ENCODE measurements around the gene IFNAR1. TPM values are rescaled to one million over a fixed set of nuclear protein-coding genes. Genes with fewer than 3 reads are reported as not detected.

The IFNAR1 gene
- total RNA-seq, 1 experiment from 2014 or later = 20.4 TPM

- no peaks in the 10 kb centered on the region for H3K27me3 Mint-ChIP-seq (ENCODE audit: insufficient read depth, unreplicated experiment)
- BruUV-seq (replicated peaks) = no TSS peak
Measured at GRCh38 chr21:33391656-33392055, 66.9 kb downstream of the IFNAR1 start.

GRCh38 chr21:33392284-33392985 is 67.7 kb downstream of the IFNAR1 start:
- H3K9me3 Mint-ChIP-seq (ENCODE audit: unreplicated experiment) = no peaks in the 10 kb centered on the region

More at GRCh38 chr21:33391656-33392055, 66.9 kb downstream of the IFNAR1 start:
- CTCF ChIA-PET = no interaction called here
- H3K27me3 ChIP-seq (replicated peaks; ENCODE audit: control insufficient read depth, insufficient read depth, low read length) = no peaks in the 10 kb centered on the region
- no peak for DNase-seq
- H3K36me3 ChIP-seq (ENCODE audit: control insufficient read depth, insufficient read depth, low read length) = no peaks in the 10 kb centered on the region
- Mint-ChIP-seq H3K4me1 (ENCODE audit: low read depth, unreplicated experiment) (no peaks in the 10 kb centered on the region), H3K9me3 (ENCODE audit: unreplicated experiment) (no peaks in the 10 kb centered on the region), H3K36me3 (ENCODE audit: insufficient read depth, unreplicated experiment) (no peaks in the 10 kb centered on the region), H3K27ac (ENCODE audit: unreplicated experiment) (no peak overlapping the region), H3K4me3 (ENCODE audit: unreplicated experiment) (no peak overlapping the region)
- TF ChIP-seq CTCF (IDR thresholded peaks at IDR 0.05; ENCODE audit: insufficient read depth in 1 of 2, low read depth in 1 of 2, low read length in 1 of 2, severe bottlenecking in 1 of 2, unreplicated experiment in 1 of 2) = no peak
- H3K4me3 ChIP-seq (ENCODE audit: low read depth, low read length) = no peak overlapping the region
- intact Hi-C loops (cut with micrococcal nuclease; ENCODE audit: unreplicated experiment) = no loop called here
- H3K4me1 ChIP-seq = no peaks in the 10 kb centered on the region
- POLR2A ChIA-PET = no interaction called here
- no peaks in the 10 kb centered on the region for H3K9me3 ChIP-seq

GRCh38 chr21:33393348-33393747 is 68.6 kb downstream of the IFNAR1 start:
- DNase-seq = no peak
- ChIA-PET CTCF (no interaction called here), POLR2A (no interaction called here)
- H3K27me3 ChIP-seq (replicated peaks; ENCODE audit: control insufficient read depth, insufficient read depth, low read length) = no peaks in the 10 kb centered on the region
- H3K36me3 ChIP-seq (ENCODE audit: control insufficient read depth, insufficient read depth, low read length) = no peaks in the 10 kb centered on the region
- no peak overlapping the region for H3K4me3 Mint-ChIP-seq (ENCODE audit: unreplicated experiment)
- H3K9me3 ChIP-seq = no peaks in the 10 kb centered on the region
- H3K36me3 Mint-ChIP-seq (ENCODE audit: insufficient read depth, unreplicated experiment) = no peaks in the 10 kb centered on the region
- no TSS peak for BruUV-seq (replicated peaks)
- H3K27me3 Mint-ChIP-seq (ENCODE audit: insufficient read depth, unreplicated experiment) = no peaks in the 10 kb centered on the region
- no peaks in the 10 kb centered on the region for H3K4me1 Mint-ChIP-seq (ENCODE audit: low read depth, unreplicated experiment)
- no peak overlapping the region for H3K27ac Mint-ChIP-seq (ENCODE audit: unreplicated experiment)
- H3K4me3 ChIP-seq (ENCODE audit: low read depth, low read length) = no peak overlapping the region
- no peaks in the 10 kb centered on the region for H3K9me3 Mint-ChIP-seq (ENCODE audit: unreplicated experiment)
- TF ChIP-seq CTCF (IDR thresholded peaks at IDR 0.05; ENCODE audit: insufficient read depth in 1 of 2, low read depth in 1 of 2, low read length in 1 of 2, severe bottlenecking in 1 of 2, unreplicated experiment in 1 of 2) = no peak
- no peaks in the 10 kb centered on the region for H3K4me1 ChIP-seq
- intact Hi-C loops (cut with micrococcal nuclease; ENCODE audit: unreplicated experiment) = no loop called here

More at GRCh38 chr21:33392284-33392985, 67.7 kb downstream of the IFNAR1 start:
- Mint-ChIP-seq H3K4me1 (ENCODE audit: low read depth, unreplicated experiment) (no peaks in the 10 kb centered on the region), H3K4me3 (ENCODE audit: unreplicated experiment) (no peak overlapping the region), H3K36me3 (ENCODE audit: insufficient read depth, unreplicated experiment) (no peaks in the 10 kb centered on the region), H3K27ac (ENCODE audit: unreplicated experiment) (no peak overlapping the region), H3K27me3 (ENCODE audit: insufficient read depth, unreplicated experiment) (no peaks in the 10 kb centered on the region)
- Histone ChIP-seq H3K27me3 (replicated peaks; ENCODE audit: control insufficient read depth, insufficient read depth, low read length) (no peaks in the 10 kb centered on the region), H3K4me3 (ENCODE audit: low read depth, low read length) (no peak overlapping the region), H3K4me1 (no peaks in the 10 kb centered on the region), H3K9me3 (no peaks in the 10 kb centered on the region), H3K36me3 (ENCODE audit: control insufficient read depth, insufficient read depth, low read length) (no peaks in the 10 kb centered on the region)
- no TSS peak for BruUV-seq (replicated peaks)
- no peak for TF ChIP-seq CTCF (IDR thresholded peaks at IDR 0.05; ENCODE audit: insufficient read depth in 1 of 2, low read depth in 1 of 2, low read length in 1 of 2, severe bottlenecking in 1 of 2, unreplicated experiment in 1 of 2)
- ChIA-PET CTCF (no interaction called here), POLR2A (no interaction called here)
- DNase-seq = no peak
- intact Hi-C loops (cut with micrococcal nuclease; ENCODE audit: unreplicated experiment) = no loop called here
